CD4-positive, alpha-beta T cell treated with Interferon alpha-2 for 1 hour (primary cell): ENCODE data around the gene RINL.
"Not testable (repeated sequence)": the region's sequence is repeated elsewhere in the genome, so short reads cannot be mapped to it uniquely, and the experiment has no call there.

ENCODE experiments used
- DNase-seq, 2 donors: peaks; one replicate each; pipeline ENCODE4 v3.0.0-alpha.2; 2020 to 2022

Gene RINL

DNA sequence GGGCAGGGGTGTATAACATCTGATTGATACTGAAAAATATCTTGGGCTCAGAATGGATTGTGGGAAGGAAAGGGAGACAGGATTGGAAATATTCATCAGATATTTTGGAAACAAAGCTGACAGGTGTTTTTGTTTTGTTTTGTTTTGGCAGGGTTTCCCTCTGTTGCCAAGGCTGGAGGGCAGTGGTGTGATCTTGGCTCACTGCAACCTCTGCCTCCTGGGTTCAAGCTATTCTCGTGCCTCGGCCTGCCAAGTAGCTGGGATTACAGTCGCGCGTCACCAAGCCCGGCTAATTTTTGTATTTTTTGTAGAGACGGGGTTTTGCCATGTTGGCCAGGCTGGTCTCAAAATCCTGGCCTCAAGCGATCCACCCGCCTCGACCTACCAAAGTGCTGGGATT, 4.7 kb downstream of the RINL start:
- not testable (repeated sequence) for DNase-seq

GRCh38 chr19:38870612-38871011, 7.5 kb downstream of the RINL start:
- DNase-seq, result no peak

DNA sequence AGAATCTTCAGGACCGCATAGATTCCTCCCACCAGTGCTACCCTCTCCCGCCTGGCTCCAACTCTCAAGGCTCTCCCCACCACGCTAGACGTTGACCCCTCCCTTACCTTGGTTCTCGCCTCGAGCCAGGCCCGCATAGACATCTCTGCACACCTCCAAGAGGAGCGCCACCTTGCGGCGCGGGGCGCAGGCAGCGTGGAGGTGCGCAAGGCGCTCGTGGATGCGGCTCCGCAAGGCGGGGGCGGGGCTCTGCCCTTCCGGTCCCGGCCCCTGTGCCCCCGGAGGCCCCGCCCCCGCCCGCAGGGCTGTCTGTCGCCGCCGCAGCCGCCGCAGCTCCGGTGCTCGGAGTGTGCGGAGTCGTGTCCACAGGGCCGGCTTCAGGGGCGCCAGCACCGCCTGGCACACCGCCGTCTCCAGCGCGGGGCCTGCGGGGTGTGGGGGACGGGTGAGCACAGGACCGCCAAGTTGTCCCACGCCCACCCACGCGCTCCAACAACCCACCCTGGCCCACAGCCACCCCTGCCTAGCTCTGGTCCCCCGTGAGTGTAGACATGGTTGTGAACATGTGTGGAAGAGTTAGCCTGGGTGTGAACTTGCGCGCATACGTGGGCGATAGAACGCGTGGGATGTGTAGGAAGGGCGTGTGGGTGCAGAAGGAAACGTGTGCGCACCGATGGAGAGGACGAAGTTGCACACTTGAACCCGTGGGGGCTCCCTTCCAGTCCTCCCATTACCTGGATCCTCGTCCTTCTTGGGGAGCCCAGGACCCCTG, 8.1 kb downstream of the RINL start:
- peak; percentile 95 to 97 for DNase-seq

DNA sequence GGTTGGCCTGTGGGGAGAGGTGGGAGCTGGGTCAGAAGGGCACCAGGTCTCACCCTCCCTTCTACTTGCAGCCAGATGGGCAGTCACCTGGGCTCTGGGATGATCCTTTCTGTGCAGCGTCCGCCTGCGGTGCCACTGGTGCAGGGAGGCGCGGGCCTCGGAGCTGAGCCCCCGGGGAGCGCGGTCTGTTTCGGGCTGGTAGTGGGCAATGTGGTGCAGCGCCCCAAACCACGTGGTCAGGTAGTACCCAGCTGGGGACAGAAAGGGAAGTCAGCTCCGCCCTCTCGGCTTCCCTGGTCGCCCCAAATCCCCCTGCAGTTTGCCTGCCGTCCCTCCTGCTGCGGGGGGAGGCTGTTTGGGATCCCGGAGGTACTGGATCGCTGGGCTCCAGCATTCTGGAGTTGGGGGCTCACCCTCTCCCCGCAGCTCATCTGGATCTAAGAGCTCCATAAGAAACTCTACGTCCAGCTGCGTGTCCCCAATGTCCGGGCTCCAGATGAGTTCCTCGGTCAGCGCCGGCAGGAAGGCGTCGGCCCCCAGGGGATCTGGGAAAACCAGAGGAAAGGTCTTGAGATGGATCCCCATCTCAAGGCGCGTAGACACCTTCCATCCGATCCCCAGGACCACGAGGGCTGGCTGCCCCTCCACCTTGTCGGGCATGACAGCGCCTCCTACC, 8.8 kb downstream of the RINL start:
- peak; percentile 34 to 46 for DNase-seq

- DNase-seq, result no peak
These were observed 9.5 kb downstream of the RINL start for GRCh38 chr19:38868551-38868950.

GRCh38 chr19:38867171-38867780, 10.8 kb downstream of the RINL start:
- no peak for DNase-seq

DNA sequence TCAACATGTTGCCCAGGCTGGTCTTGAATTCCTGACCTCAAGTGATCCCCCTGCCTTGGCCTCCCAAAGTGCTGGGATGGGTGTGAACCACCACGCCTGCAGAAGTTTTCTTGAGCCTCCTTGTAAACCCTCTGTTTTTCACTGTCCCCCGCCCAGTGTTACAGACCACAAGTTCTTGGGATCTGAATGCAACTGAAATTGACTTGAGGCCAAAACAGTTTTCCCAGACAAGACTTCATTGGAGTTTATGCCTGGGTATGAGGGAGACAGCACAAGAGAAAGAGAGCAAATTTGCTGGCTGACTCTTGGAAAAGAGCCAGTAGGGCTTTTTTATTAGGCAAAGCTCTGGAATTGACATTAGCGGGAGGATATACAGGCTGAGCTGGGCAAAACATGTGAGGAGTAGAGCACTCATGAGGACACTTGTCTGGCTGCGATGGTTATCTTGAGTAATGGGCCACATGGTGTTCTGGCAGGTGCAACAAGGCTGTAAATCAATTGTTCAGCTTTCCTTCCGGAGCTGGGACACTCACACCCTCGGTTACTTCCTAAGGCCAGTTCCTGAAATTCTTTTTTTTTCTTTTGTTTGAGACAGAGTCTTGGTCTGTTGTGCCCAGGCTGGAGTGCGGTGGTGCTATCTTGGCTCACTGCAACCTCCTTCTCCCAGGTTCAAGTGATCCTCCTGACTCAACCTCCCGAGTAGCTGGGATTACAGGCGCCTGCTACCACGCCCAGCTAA, 15.6 kb downstream of the RINL start:
- no peak for DNase-seq

DNA sequence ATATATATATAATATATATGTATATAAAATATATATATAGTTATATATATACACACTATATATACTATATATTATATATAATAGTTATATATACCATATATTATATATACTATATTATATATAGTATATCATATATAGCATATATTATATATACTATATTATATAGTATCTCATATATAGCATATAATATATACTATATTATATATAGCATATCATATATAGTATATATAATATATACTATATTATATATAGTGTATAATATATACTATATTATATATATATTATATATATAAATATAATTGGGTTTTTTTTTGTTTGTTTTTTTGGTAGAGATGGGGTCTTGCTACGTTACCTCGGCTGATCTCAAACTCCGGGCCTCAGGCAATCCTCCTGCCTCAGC, 16.7 kb downstream of the RINL start:
- DNase-seq, result no peak

DNA sequence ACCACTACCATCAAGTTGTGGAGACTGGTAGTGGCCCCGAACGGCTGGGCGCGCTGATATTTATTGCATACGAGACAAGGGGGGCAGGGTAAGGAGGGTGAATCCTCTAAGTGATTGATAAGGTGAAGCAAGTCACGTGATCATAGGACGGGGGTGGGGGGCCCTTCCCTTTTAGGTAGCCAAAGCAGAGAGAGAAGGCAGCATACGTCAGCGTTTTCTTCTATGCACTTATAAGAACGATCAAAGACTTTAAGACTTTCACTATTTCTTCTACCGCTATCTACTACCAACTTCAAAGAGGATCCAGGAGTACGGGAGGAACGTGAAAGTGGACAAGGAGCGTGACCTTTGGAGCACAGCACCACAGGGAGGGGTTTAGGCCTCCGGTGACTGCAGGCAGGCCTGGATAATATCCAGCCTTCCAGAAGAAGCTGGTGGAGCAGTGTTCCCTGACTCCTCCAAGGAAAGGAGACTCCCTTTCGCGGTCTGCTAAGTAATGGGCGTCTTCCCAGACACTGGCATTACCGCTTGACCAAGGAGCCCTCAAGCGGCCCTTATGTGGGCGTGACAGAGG, 18.4 kb downstream of the RINL start:
- DNase-seq, result not testable (repeated sequence)

DNA sequence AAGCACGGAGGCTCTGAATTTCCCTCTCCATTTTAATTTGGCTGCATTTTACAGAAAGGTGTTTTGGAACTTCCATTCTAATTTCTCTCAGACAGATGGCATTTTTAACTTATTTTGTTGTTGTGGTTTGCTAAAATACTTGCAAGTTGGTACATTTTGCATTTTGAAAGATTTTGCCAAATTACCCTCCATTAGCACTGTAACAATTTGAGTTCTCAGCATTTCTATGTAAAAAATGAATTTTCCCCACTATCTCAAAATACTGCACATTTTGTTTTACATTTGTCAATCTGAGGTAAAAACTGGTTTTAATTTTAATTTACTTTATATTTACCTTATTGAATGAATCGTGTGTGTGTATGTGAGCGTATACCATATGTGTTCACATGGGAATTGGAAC, 21.3 kb downstream of the RINL start:
- DNase-seq, result no peak

GRCh38 chr19:38855751-38856150, 22.3 kb downstream of the RINL start:
- DNase-seq, result not testable (repeated sequence)

DNA sequence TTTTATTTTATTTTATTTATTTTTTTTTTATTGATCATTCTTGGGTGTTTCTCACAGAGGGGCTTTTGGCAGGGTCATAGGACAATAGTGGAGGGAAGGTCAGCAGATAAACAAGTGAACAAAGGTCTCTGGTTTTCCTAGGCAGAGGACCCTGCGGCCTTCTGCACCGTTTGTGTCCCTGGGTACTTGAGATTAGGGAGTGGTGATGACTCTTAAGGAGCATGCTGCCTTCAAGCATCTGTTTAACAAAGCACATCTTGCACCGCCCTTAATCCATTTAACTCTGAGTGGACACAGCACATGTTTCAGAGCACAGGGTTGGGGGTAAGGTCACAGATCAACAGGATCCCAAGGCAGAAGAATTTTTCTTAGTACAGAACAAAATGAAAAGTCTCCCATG, 23.1 kb downstream of the RINL start:
- DNase-seq, result not testable (repeated sequence)

- DNase-seq, result no peak
These were observed 24.9 kb downstream of the RINL start for GRCh38 chr19:38853214-38853613.

- peak; percentile 70 to 72 for DNase-seq
These were observed 25.6 kb downstream of the RINL start for GRCh38 chr19:38852231-38853044.

DNA sequence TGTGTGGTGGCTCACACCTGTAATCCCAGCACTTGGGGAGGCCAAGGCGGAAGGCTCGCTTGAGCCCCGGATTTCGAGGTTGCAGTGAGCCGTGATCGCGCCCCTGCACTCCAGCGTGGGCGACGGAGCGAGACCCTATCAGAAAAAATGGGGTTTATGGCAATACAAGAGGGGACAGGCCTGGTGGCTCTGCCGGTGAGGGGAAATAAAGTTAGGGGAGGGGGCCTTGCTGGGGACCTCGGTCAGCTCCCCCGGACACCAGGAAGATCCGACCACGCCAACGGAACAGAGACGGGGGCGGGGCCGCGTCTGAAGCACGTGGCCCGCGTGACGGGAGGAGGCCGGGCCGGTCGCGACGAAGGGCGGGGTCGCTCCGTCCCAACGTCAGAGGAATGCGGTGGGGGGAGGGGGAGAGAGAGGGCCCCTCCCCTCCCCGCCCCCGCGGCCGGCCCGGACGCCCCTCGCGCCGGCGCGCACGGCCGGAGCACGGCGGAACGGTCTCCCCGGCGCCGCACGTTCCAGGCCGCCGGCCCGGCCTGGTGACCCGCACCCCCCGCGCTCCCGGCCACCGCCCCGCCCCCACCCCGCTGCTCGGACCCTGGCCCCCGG, 26.3 kb downstream of the RINL start:
- DNase-seq, result peak; percentile 90 to 91

- peak; percentile 12 to 58 for DNase-seq
These were observed 27.0 kb downstream of the RINL start for GRCh38 chr19:38850976-38851621.

DNA sequence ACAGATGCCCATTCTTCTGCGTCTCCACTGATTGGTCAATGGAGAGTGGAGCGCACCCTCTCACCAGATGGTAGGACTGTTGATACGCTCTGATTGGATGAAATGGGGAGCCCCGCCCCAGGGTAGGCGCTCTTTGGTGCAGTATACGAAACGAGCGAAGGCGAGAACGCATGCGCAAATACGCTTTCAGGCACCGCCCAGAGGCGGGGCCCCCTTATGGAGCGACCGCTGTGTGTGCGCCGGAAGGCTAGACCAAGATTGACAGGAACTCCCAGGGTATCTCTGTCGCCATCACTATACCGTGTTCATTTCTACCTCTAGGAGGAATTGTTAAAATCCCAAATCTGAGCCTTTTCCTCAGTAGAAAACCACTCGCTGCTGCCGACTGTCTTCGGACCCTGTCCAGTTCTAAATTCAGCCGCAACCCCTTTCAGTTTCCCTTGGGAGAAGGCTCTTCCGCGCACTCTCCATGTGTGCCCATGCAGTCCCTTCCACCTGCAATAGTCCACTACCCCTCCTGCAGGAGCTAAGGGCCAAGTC, 27.6 kb downstream of the RINL start:
- peak in 1 of 2 donors; percentile 100 for DNase-seq

- peak in 1 of 2 donors; percentile 100 for DNase-seq
These were observed 28.1 kb downstream of the RINL start, which contains the start of gene HNRNPL for GRCh38 chr19:38849860-38850435. Gene HNRNPL (minus strand): TSS chr19:38849986. CDS start chr19:38849966, 20 bp downstream.

- peak; percentile 98 for DNase-seq
These were observed 28.8 kb downstream of the RINL start for GRCh38 chr19:38849147-38849859.
